ENCODE results near the gene RNF135. TPM values are rescaled to one million over a fixed set of nuclear protein-coding genes. Genes with fewer than 3 reads are reported as not detected.

Gene RNF135
- total RNA-seq, 1 experiment from 2014 or later: 23.4 TPM

Other genes with a start within 250 kb of the RNF135 start
- gene CRLF3, start 146.3 kb upstream of the RNF135 start, total RNA-seq (2021): 12.9 and 14.1 TPM in 2 replicates
- gene ATAD5, start 139.1 kb upstream of the RNF135 start, total RNA-seq (2021): 12.5 and 14.1 TPM in 2 replicates
- gene TEFM, start 64.8 kb upstream of the RNF135 start, total RNA-seq (2021): 13.3 and 14.8 TPM in 2 replicates
- 0.76 and 1.4 TPM in 2 replicates for gene ADAP2, start 49.1 kb upstream of the RNF135 start, total RNA-seq (2021)
- 61.0 and 64.0 TPM in 2 replicates for gene NF1, start 123.9 kb downstream of the RNF135 start, total RNA-seq (2021)